ENCODE results near the gene PARVB.
"Not testable (repeated sequence)": the region's sequence is repeated elsewhere in the genome, so short reads cannot be mapped to it uniquely, and the experiment has no call there.

Gene PARVB

GRCh38 chr22:44110656-44111055 is 86.6 kb downstream of the PARVB start:
- not testable (repeated sequence) for DNase-seq (ENCODE audit: low read depth)

GRCh38 chr22:44111562-44112155 is 87.6 kb downstream of the PARVB start:
- DNase-seq (ENCODE audit: low read depth): no peak

DNA sequence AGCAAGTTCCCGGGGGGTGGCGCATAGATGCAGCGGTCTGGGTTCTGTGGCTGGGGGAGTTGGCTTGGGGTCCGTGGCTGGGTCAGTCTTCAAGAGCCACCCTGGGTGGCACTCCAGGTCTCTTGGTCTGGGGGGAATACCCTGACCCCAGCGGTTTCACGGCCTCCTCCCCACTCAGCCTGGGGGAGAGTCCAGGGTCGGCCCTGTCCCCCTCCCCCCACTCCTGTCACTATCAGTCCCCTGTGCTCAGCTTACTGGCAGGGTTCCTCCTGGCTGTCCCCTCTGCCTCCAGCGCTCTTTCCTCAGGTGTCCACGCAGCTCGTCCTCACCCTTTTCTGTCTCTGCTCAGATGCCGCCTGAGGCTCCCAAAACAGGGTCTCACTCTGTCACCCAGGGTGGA is 88.1 kb downstream of the PARVB start:
- no peak for DNase-seq (ENCODE audit: low read depth)

DNA sequence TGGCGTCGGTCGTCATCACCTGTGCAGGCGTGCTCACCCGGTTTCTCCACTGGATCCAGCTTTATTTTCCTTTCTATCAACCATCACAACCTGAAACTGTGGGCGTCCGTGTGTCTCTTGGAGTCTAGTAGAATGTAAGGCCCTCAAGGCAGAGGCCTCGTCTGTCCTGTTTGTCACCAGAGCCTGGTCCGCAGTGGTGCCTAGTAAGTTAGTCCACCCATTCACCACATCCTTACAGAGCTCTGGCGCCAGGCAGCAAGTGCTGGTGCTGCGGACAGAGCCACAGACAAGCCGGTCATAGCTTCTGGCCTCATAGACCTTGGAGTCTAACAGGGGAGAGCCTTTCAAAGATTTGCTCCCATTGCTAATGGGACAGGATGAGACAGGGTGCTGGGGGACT is 92.2 kb downstream of the PARVB start:
- no peak for DNase-seq (ENCODE audit: low read depth)

- DNase-seq (ENCODE audit: low read depth): no peak
Observed at GRCh38 chr22:44116755-44117684, 92.9 kb downstream of the PARVB start.

GRCh38 chr22:44117746-44118145 is 93.6 kb downstream of the PARVB start:
- DNase-seq (ENCODE audit: low read depth): no peak

GRCh38 chr22:44118645-44119315 is 94.7 kb downstream of the PARVB start:
- no peak for DNase-seq (ENCODE audit: low read depth)

DNA sequence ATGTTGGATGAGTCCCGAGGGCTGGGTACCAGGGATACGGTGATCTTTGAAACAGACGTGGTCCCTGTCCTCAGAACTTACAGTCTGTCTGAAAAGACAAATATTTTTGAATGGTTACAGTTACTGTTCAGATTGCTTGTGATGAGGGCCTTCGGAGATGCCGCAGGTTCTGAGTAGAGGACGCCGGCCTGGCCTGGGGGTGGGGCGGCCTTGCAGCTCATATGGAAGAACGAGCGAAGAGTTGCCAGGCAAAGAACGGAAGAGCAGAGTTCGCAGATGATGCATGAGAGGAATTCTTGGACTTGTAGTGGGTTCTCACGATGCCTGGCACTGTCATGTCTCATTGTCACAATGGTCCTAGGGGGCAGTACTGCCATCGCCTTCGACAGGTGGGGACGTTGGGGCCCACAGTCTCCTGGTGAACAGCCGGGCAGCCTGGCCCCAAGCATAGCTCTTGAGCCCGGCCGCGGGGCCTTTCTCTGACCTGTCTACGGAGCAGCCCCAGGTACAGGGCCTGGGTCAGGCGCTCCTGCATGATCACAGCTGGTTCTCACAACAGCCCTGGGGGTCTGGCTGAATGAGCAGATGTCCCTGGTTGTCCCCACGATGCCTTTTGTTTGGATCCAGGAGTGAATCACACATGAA is 95.7 kb downstream of the PARVB start:
- no peak for DNase-seq (ENCODE audit: low read depth)

DNA sequence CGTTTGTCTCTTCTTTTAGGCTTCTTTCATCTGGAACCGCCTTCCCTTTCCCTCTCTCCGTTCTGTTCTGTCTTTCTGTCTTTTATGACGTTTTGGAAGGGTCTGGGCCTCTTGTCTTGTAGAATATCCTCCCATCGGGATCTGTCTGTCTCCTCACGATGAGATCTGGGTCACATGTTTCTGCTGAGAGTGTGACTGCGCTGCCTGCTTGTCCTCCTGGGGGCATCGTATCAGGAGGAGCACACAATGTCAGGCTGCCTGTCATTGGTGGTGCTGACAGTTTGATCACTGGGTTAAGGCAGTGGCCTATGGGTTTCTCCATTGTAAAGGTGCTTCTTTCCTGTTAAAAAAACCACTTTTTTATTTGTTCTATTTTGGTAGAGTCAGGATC is 96.2 kb downstream of the PARVB start:
- DNase-seq (ENCODE audit: low read depth): no peak

DNA sequence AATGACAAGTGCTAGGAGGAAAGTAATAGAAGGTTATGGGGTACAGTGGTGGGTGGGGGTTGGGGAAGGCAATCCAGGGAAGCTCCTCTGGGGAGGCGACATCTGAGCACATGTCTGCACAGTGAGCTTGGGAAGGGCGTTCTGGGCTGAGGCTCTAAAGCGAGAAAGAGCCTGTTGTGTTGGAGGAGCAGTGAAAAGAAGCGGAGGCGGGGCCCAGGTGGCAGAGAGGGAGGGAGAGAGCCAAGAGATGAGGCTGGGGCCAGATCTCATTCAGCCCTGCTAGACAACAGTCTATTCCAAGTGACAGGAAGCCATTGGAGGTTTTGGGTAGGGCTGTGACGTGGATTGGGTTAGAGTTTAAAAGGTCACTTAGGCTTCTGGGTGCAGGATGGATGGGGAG is 101.3 kb downstream of the PARVB start:
- DNase-seq (ENCODE audit: low read depth): no peak

GRCh38 chr22:44126807-44127206 is 102.7 kb downstream of the PARVB start:
- no peak for DNase-seq (ENCODE audit: low read depth)

DNA sequence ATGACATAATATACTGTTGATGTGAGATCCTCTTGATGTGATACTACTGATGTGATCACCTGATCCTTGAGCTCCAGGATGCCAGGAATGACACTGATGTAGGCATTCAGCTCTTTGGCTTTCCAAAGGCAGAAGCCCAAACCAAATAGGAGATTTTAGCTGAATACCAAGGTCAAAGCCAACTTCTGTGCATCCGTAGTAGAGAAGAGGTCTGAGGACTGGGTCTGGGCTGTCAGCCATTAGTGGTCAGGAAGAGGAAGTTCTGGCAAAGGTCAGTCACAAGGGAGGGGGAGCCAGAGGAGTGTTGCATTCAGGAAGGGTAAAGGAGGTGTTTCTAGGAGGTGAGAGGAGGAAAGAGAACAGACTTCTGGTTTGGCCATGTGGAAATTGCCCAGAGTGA is 103.3 kb downstream of the PARVB start:
- DNase-seq (ENCODE audit: low read depth): no peak

GRCh38 chr22:44128958-44129618 is 105.0 kb downstream of the PARVB start:
- no peak for DNase-seq (ENCODE audit: low read depth)

- no peak for DNase-seq (ENCODE audit: low read depth)
Observed at GRCh38 chr22:44129619-44129976, 105.5 kb downstream of the PARVB start.

GRCh38 chr22:44130076-44130711 is 106.1 kb downstream of the PARVB start:
- no peak for DNase-seq (ENCODE audit: low read depth)

DNA sequence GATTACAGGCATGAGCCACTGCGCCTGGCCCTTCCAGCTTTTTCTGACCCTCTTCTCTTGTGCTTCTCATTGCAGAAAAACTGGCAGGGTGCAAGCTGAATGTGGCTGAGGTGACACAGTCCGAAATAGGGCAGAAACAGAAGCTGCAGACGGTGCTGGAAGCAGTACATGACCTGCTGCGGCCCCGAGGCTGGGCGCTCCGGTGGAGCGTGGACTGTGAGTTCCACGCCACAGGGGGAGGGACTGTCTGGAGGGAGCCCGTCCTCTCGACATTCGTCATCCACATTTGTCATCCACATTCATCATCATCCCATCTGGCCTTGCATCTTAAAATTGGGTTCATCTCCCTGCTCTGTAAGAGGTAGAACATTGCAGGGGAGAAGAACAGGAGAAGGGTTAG is 107.3 kb downstream of the PARVB start:
- no peak for DNase-seq (ENCODE audit: low read depth)

DNA sequence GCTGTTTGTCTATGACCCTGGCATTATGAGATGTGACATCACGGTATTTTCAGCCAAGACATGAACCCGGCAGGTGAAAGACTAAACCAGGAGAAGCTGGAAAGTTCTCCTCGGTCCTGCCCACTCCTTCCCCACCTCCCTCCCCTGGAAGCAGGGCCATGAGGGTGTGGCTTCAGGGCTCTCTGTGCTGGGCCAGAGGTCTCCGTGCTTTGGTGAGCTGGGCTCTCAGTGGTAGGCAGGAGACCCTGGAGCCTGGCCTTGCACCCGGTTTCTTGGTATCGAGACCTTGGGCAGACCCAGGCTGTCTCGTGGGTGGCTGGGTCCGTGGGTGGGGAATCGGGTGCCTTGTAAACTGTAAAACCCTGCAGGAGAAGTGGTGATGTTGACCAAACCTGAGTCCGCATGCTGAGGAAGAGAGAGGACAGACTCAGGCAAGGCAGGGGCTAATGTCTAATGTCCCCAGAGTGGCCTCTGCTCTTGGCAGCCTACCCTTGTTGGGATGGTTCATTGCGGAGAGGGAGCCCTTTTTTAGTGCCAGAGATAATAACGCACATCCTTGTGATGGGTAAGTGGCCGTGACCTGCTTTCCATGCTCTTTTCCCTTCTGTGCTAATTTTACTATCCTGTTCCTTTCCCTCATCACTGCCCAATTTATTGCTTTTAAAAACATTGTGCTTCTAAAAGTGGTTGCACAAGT is 108.0 kb downstream of the PARVB start:
- no peak for DNase-seq (ENCODE audit: low read depth)

DNA sequence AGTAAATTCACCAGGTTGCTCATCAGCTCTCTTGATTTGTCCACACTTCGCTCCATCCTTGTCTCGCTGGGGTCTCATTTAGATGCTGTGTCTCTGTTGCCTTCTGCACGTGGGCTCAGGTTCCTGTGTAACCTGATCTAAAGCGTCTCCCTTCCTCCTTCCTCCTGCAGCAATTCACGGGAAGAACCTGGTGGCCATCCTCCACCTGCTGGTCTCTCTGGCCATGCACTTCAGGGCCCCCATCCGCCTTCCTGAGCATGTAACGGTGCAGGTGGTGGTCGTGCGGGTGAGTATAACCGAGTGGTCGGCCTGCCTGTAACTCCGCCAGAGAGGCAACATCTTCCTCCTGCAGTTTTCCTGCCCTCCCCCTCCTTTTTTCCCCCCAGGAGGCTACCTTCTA is 108.6 kb downstream of the PARVB start:
- DNase-seq (ENCODE audit: low read depth): no peak

GRCh38 chr22:44133161-44133560 is 109.1 kb downstream of the PARVB start:
- no peak for DNase-seq (ENCODE audit: low read depth)

DNA sequence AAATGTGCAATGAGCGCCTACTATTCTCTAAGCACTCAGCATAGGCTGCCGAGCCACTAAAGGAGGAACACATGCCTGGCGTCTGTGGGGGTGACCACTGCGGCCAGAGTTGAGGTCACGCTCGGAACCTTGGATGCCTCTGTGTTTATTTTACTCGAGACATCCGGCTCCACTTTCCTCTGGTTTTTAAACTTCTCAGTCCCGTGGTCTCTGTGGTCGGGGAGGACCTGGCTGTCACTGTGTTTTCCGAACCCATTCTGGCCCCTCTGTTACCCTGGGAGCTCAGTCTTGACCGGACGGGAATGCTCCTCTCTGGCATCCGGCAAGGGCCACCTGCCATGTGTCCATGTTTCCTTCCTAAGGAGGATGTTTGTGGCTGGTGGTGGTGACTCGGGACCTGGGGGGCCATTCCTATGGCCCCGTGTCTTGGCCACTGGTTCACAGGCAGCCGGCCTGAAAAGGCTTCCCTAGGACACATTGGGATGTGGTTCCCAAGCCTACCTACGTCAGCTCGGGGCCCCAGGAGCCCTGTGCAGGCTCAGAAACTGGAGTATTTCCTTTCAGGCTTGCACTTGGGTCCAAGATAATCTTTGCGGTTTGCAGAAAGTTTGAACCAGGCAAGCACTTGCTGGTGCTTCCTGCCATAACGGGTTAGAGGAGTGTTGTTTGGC is 109.9 kb downstream of the PARVB start:
- DNase-seq (ENCODE audit: low read depth): no peak
